ENCODE data around the gene RBM17.
"Not testable (repeated sequence)": the region's sequence is repeated elsewhere in the genome, so short reads cannot be mapped to it uniquely, and the experiment has no call there.

RBM17 gene

GRCh38 chr10:6162589-6163356 lies 73.9 kb downstream of the RBM17 start:
- no peak for TF ChIP-seq CTCF (IDR thresholded peaks at IDR 0.05; ENCODE audit: control extremely low read depth, extremely low read depth, low read depth, missing control alignments)
- ChIA-PET CTCF (interaction anchor here (1.2 to 3.8 kb wide), 6 partner anchors 13 to 239 kb away, joined by 3 to 47 read pairs (median 10); partner anchors contain the start of gene PFKFB3), POLR2A (interaction anchor here (0.5 to 1.2 kb wide), 3 partner anchors 40 to 187 kb away, joined by 3 to 10 read pairs (median 3); partner anchors contain the start of gene PFKFB3)
- DNase-seq (ENCODE audit: extremely low spot score), result no peak

GRCh38 chr10:6163364-6164270 lies 74.8 kb downstream of the RBM17 start:
- POLR2A ChIA-PET, result interaction anchor here (0.5 to 1.2 kb wide), 2 partner anchors 39 to 188 kb away, joined by 3 to 10 read pairs; partner anchors contain the start of gene PFKFB3
- peak; percentile 13 for TF ChIP-seq CTCF (IDR thresholded peaks at IDR 0.05; ENCODE audit: control extremely low read depth, extremely low read depth, low read depth, missing control alignments)
- DNase-seq (ENCODE audit: extremely low spot score), result peak; percentile 97
- CTCF ChIA-PET, result interaction anchor here (1.0 to 3.8 kb wide), 6 partner anchors 9 to 238 kb away, joined by 3 to 47 read pairs (median 7); partner anchors contain the start of gene PFKFB3

GRCh38 chr10:6164271-6165095 lies 75.6 kb downstream of the RBM17 start:
- POLR2A ChIA-PET, result interaction anchor here (1.2 kb wide), 1 partner anchor 38 kb away, joined by 10 read pairs; the partner anchor contains the start of gene PFKFB3
- CTCF ChIA-PET, result interaction anchor here (1.0 to 3.8 kb wide), 6 partner anchors 8 to 237 kb away, joined by 3 to 47 read pairs (median 7); partner anchors contain the start of gene PFKFB3
- no peak for TF ChIP-seq CTCF (IDR thresholded peaks at IDR 0.05; ENCODE audit: control extremely low read depth, extremely low read depth, low read depth, missing control alignments)
- no peak for DNase-seq (ENCODE audit: extremely low spot score)

- no peak for TF ChIP-seq CTCF (IDR thresholded peaks at IDR 0.05; ENCODE audit: control extremely low read depth, extremely low read depth, low read depth, missing control alignments)
- ChIA-PET POLR2A (no interaction called here), CTCF (no interaction called here)
- DNase-seq (ENCODE audit: extremely low spot score), result no peak
Observed at GRCh38 chr10:6165221-6165725, 76.4 kb downstream of the RBM17 start.

GRCh38 chr10:6165933-6166332 lies 77.1 kb downstream of the RBM17 start:
- ChIA-PET POLR2A (interaction anchor here (1.2 kb wide), 1 partner anchor 36 kb away, joined by 5 read pairs; no protein-coding TSS in a partner anchor), CTCF (interaction anchor here (3.1 kb wide), 1 partner anchor 237 kb away, joined by 11 read pairs; no protein-coding TSS in a partner anchor)
- DNase-seq (ENCODE audit: extremely low spot score), result not testable (repeated sequence)
